AG09309 (cell line): ENCODE results near the gene MBNL1.

Source experiments
- DNase-seq: peaks from one replicate; pipeline ENCODE4 v3.0.0-alpha.2; 2010; ENCODE audit warnings: low read depth
- H3K4me3 ChIP-seq: 2 replicates; pipeline ENCODE4 v1.5.1; 2011; ENCODE audit warnings: mild to moderate bottlenecking, low read depth, low read length, moderate library complexity; ENCODE audit not compliant: control insufficient read depth
- TF ChIP-seq, protein P1 (sequence below): IDR thresholded peaks from 2 replicates; pipeline ENCODE4 v1.5.1; 2011; ENCODE audit warnings: mild to moderate bottlenecking, low read depth, low read length, inconsistent platforms; ENCODE audit not compliant: insufficient read depth, control insufficient read depth; ENCODE audit errors: missing control alignments

Gene MBNL1

DNA sequence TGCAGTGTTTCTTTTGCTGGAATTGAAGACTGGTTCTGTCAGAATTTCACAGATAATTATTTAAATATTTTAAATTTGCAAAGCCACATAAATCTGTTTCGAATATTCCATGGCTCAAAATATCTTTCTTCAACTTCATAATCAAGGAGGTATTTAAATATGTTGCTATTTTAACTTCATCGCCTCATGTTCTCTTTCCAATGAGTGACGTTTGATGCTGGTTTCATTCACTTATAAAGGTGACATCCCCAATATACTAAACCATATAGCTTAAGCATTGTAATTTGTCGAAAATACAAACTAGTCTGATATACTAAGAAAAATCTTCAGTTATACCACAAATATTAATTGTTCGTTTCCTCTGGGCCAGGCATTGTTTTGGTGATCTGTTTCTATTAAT lies 22.5 kb downstream of the MBNL1 start:
- TF ChIP-seq, protein P1, sequence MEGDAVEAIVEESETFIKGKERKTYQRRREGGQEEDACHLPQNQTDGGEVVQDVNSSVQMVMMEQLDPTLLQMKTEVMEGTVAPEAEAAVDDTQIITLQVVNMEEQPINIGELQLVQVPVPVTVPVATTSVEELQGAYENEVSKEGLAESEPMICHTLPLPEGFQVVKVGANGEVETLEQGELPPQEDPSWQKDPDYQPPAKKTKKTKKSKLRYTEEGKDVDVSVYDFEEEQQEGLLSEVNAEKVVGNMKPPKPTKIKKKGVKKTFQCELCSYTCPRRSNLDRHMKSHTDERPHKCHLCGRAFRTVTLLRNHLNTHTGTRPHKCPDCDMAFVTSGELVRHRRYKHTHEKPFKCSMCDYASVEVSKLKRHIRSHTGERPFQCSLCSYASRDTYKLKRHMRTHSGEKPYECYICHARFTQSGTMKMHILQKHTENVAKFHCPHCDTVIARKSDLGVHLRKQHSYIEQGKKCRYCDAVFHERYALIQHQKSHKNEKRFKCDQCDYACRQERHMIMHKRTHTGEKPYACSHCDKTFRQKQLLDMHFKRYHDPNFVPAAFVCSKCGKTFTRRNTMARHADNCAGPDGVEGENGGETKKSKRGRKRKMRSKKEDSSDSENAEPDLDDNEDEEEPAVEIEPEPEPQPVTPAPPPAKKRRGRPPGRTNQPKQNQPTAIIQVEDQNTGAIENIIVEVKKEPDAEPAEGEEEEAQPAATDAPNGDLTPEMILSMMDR = no peak
- H3K4me3 ChIP-seq = no peak overlapping the region
- DNase-seq = no peak

DNA sequence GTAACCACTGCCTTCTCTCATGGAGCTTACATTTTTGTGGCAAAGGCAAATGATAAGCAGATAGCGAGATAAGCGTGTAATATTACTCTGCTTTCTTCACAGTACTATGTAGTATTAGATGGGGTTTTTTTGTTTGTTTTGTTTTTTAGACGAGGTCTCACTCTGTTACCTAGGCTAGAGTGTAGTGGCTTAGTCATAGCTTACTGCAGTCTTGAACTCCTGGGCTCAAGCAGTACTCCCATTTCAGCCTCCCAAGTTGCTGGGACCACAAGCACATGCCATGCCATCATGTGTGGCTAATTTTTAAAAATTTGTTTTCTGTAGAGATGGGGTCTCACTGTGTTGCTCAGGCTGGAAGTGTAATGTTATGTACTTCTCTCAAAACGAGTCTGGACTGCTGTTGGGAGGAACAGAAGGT lies 22.9 kb downstream of the MBNL1 start:
- TF ChIP-seq, protein P1 = no peak
- no peak for DNase-seq

DNA sequence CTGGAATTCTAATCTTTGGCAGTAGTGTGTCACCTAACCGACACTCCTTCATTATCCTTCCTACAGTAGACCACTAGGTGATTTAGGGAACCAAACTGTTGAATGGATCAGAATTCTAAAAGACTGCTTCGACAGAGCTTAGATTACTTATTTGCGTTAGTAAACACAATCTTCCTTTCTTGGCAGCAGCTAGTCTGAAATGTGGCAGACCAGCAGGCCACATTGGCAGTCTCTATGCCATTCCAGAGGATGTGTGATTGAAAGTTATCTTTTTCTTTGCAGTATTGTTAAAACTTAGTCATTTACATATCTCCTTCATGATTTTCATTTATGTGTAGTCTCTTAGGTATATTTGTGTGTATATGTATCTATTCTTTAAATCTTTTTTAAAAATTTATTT lies 23.6 kb downstream of the MBNL1 start:
- H3K4me3 ChIP-seq = no peak overlapping the region
- DNase-seq = no peak
- TF ChIP-seq, protein P1 = no peak

More for the DNA sequence above, 22.9 kb downstream of the MBNL1 start:
- H3K4me3 ChIP-seq = no peak overlapping the region

DNA sequence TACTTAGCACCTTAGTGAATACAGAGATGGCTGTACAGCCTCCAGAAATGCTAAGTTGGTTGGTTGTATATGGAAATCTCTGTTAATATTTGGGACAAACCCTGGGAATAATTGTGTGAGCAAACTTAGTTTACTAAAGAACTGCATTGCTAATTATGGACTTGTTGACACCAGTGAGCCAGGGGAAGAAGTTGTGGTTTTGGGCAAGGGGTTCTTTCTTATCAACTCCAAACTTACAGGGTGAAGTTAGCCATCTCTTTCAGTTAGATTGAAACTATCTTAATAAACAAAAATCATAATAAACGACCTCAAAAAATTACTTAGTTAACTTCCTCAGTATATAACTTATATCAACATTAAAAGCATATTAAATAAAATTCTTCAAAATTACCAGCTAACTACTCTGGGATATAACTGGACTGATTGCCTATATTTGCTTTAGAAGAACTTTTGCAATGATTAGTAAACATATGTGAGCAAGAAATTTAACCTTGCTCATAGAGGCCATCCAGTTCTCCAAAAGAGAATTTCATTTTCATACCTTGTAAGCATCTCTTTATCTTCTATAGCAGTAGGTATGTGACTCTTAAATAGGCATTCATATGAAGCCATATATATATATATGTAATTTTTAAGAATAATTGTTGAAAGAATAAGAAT lies 24.7 kb downstream of the MBNL1 start:
- TF ChIP-seq, protein P1 = no peak
- no peak for DNase-seq
- no peak overlapping the region for H3K4me3 ChIP-seq

DNA sequence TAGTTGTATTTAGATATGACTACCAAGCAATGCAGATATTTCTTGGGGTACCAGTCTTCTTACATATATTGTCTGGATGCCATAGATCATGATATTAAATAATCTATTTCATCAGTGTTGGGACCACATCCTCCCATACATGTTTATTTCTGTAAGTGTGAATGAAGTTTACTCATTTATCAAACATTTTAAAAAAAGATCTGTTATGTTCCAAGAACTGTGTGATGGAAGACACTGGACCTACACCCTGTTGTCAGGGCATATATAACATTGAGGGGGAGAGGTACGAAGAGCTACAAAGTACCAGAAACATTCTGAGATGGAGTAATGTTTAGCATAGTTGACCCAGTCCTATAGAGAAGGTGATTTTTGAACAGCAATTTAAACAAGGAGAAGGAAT lies 26.6 kb downstream of the MBNL1 start:
- TF ChIP-seq, protein P1 = no peak
- H3K4me3 ChIP-seq = no peak overlapping the region
- no peak for DNase-seq

DNA sequence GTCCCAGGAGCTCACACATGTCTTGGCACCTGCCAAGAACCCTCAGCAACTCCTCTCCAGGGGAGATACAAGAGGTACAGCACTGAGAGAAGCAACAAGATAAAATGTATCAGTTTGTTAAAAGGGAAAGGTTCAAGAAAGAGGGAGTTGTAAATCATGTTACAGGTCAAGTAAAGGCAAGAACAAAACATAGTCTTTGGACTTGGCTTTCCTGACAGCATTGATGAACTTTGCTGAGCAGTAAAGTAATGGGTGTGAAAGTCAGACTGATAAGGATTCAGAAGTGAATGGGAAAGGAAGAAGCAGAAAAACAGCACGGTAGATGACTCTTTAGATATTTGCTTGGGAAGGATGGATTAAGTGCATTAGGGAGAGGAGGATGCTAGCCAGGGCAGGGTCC lies 27.1 kb downstream of the MBNL1 start:
- no peak for DNase-seq
- TF ChIP-seq, protein P1 = no peak
- H3K4me3 ChIP-seq = no peak overlapping the region

DNA sequence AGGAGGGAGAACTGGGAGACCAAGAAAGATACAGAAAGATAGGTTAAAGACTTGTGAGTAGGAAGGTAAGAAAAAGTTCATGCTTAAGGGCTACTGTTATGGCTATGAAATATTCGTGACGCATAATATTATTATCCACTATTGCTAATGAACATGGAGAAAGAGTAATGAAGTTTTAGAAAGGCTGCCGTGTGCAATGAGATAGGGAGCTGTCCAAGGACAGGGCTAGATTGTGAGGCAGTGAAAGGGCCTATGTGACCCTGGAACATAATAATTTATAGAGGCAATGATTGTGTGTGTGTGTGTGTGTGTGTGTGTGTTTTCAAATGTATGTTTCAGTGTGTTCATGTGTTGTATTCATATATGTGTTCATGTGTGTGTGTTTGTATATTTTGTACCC lies 27.7 kb downstream of the MBNL1 start:
- H3K4me3 ChIP-seq = no peak overlapping the region
- no peak for DNase-seq
- TF ChIP-seq, protein P1 = no peak
